HEK293 (cell line): ENCODE data around the gene SCAF11.

Experiments used
- GFI1B ChIP-seq: fragments of 450-650 bp; formaldehyde crosslinking; IDR thresholded peaks from 2 replicates; pipeline ENCODE4 v1.5.1; 2016; ENCODE audit warnings: missing biosample characterization, missing genetic modification characterization
- GLI2 ChIP-seq: fragments of 450-650 bp; formaldehyde crosslinking; IDR thresholded peaks from 2 replicates; pipeline ENCODE4; 2017; ENCODE audit warnings: missing biosample characterization, missing genetic modification characterization, low read depth, borderline replicate concordance
- GLI4 ChIP-seq: fragments of 450-650 bp; formaldehyde crosslinking; IDR thresholded peaks from 2 replicates; pipeline ENCODE4 v1.5.1; 2016; ENCODE audit warnings: missing biosample characterization, missing genetic modification characterization
- KLF17 ChIP-seq: fragments of 450-650 bp; formaldehyde crosslinking; IDR thresholded peaks from 2 replicates; pipeline ENCODE4 v1.5.1; 2016; ENCODE audit warnings: missing biosample characterization, missing genetic modification characterization
- SALL2 ChIP-seq: fragments of 450-650 bp; formaldehyde crosslinking; IDR thresholded peaks from 2 replicates; pipeline ENCODE4 v1.5.0; 2017; ENCODE audit warnings: missing biosample characterization, mild to moderate bottlenecking, missing genetic modification characterization, borderline replicate concordance
- TCF7L2 ChIP-seq: IDR thresholded peaks from 2 replicates; pipeline ENCODE4 v1.6.1; 2011; ENCODE audit warnings: low read depth, mild to moderate bottlenecking, inconsistent platforms, low read length, moderate library complexity, borderline replicate concordance
- YY1 ChIP-seq: fragments of 450-650 bp; formaldehyde crosslinking; IDR thresholded peaks from 2 replicates; pipeline ENCODE4 v1.5.1; 2018; ENCODE audit warnings: missing biosample characterization, missing genetic modification characterization
- ZBTB17 ChIP-seq: fragments of 450-650 bp; formaldehyde crosslinking; IDR thresholded peaks from 2 replicates; pipeline ENCODE4 v1.5.1; 2016; ENCODE audit warnings: missing biosample characterization, missing genetic modification characterization
- ZBTB21 ChIP-seq: fragments of 450-650 bp; formaldehyde crosslinking; IDR thresholded peaks from 2 replicates; pipeline ENCODE4 v1.5.1; 2017; ENCODE audit warnings: missing biosample characterization, missing genetic modification characterization
- ZFHX2 ChIP-seq: fragments of 450-650 bp; formaldehyde crosslinking; conservative IDR thresholded peaks from 2 replicates; pipeline ENCODE4 v1.5.1; 2016; ENCODE audit warnings: missing biosample characterization, missing genetic modification characterization
- ZFP69B ChIP-seq: fragments of 450-650 bp; formaldehyde crosslinking; IDR thresholded peaks from 2 replicates; pipeline ENCODE4 v1.5.1; 2016; ENCODE audit warnings: missing biosample characterization, missing genetic modification characterization
- ZNF121 ChIP-seq: fragments of 450-650 bp; formaldehyde crosslinking; IDR thresholded peaks from 2 replicates; pipeline ENCODE4 v1.5.1; 2016; ENCODE audit warnings: missing biosample characterization, missing genetic modification characterization
- ZNF292 ChIP-seq: fragments of 450-650 bp; formaldehyde crosslinking; IDR thresholded peaks from 2 replicates; pipeline ENCODE4 v1.5.1; 2016; ENCODE audit warnings: low read depth, missing biosample characterization, missing genetic modification characterization, borderline replicate concordance
- ZNF302 ChIP-seq: fragments of 450-650 bp; formaldehyde crosslinking; IDR thresholded peaks from 2 replicates; pipeline ENCODE4 v1.5.1; 2016; ENCODE audit warnings: missing biosample characterization, missing genetic modification characterization, low read depth
- ZNF37A ChIP-seq: fragments of 450-650 bp; IDR thresholded peaks from 2 replicates; pipeline ENCODE4 v1.5.1; 2018; ENCODE audit warnings: missing biosample characterization, missing genetic modification characterization
- ZNF48 ChIP-seq: fragments of 450-650 bp; formaldehyde crosslinking; IDR thresholded peaks from 2 replicates; pipeline ENCODE4 v1.5.1; 2016; ENCODE audit warnings: missing biosample characterization, missing genetic modification characterization
- ZNF514 ChIP-seq: fragments of 450-650 bp; formaldehyde crosslinking; IDR thresholded peaks from 2 replicates; pipeline ENCODE4 v1.5.1; 2016; ENCODE audit warnings: missing biosample characterization, missing genetic modification characterization
- ZNF549 ChIP-seq: fragments of 450-650 bp; IDR thresholded peaks from 2 replicates; pipeline ENCODE4 v1.5.1; 2018; ENCODE audit warnings: missing biosample characterization, missing genetic modification characterization, mild to moderate bottlenecking, inconsistent platforms, moderate library complexity
- ZNF571 ChIP-seq: fragments of 450-650 bp; formaldehyde crosslinking; IDR thresholded peaks from 2 replicates; pipeline ENCODE4 v1.5.0; 2017; ENCODE audit warnings: missing biosample characterization, missing genetic modification characterization
- ZNF658 ChIP-seq: fragments of 450-650 bp; formaldehyde crosslinking; IDR thresholded peaks from 2 replicates; pipeline ENCODE4; 2016; ENCODE audit warnings: missing biosample characterization, missing genetic modification characterization
- ZNF777 ChIP-seq: fragments of 450-650 bp; formaldehyde crosslinking; IDR thresholded peaks from 2 replicates; pipeline ENCODE4 v1.5.1; 2017; ENCODE audit warnings: missing biosample characterization, missing genetic modification characterization, borderline replicate concordance
- ZNF792 ChIP-seq: fragments of 450-650 bp; formaldehyde crosslinking; IDR thresholded peaks from 2 replicates; pipeline ENCODE4 v1.5.1; 2016; ENCODE audit warnings: missing biosample characterization, missing genetic modification characterization
- ZNF837 ChIP-seq: fragments of 450-650 bp; formaldehyde crosslinking; IDR thresholded peaks from 2 replicates; pipeline ENCODE4 v1.5.1; 2016; ENCODE audit warnings: missing biosample characterization, missing genetic modification characterization
- TF ChIP-seq, protein P1 (sequence below): fragments of 450-650 bp; formaldehyde crosslinking; IDR thresholded peaks from 2 replicates; pipeline ENCODE4 v1.5.0; 2017; ENCODE audit warnings: missing biosample characterization, missing genetic modification characterization, borderline replicate concordance
- TF ChIP-seq, protein P2 (sequence below): fragments of 450-650 bp; formaldehyde crosslinking; IDR thresholded peaks from 2 replicates; pipeline ENCODE4 v1.5.1; 2016; ENCODE audit warnings: missing biosample characterization, missing genetic modification characterization, low read depth
- TF ChIP-seq, protein P3 (sequence below): sonication (generic); formaldehyde crosslinking; IDR thresholded peaks from 2 replicates; pipeline ENCODE4 v1.8.1; 2022; ENCODE audit warnings: mild to moderate bottlenecking, moderate library complexity, missing genetic modification reagents
- TF ChIP-seq, protein P4 (sequence below): fragments of 450-650 bp; formaldehyde crosslinking; optimal IDR thresholded peaks from 2 replicates; pipeline ENCODE3; 2016; ENCODE audit warnings: missing biosample characterization, mild to moderate bottlenecking, missing genetic modification characterization
- TF ChIP-seq, protein P5 (sequence below): fragments of 450-650 bp; formaldehyde crosslinking; IDR thresholded peaks from 2 replicates; pipeline ENCODE4 v1.5.1; 2016; ENCODE audit warnings: missing biosample characterization, missing genetic modification characterization
- TF ChIP-seq, protein P6 (sequence below): fragments of 450-650 bp; formaldehyde crosslinking; IDR thresholded peaks from 2 replicates; pipeline ENCODE4 v1.5.1; 2016; ENCODE audit warnings: missing biosample characterization, missing genetic modification characterization, low read depth

Gene SCAF11

GRCh38 chr12:45989721-45990467 lies 480 bp downstream of the SCAF11 start (continued):
- no peak for TF ChIP-seq ZNF302 (tag by site-specific recombination)
- no peak for TF ChIP-seq ZNF48
- TF ChIP-seq ZNF549 (tag by site-specific recombination): no peak
- no peak for TF ChIP-seq TCF7L2
- peak; percentile 62 for TF ChIP-seq GLI4
- no peak for TF ChIP-seq ZNF658
- TF ChIP-seq ZNF571: no peak
- no peak for TF ChIP-seq ZNF121 (tag by site-specific recombination)
- TF ChIP-seq ZFHX2: no peak
- TF ChIP-seq, protein P1, sequence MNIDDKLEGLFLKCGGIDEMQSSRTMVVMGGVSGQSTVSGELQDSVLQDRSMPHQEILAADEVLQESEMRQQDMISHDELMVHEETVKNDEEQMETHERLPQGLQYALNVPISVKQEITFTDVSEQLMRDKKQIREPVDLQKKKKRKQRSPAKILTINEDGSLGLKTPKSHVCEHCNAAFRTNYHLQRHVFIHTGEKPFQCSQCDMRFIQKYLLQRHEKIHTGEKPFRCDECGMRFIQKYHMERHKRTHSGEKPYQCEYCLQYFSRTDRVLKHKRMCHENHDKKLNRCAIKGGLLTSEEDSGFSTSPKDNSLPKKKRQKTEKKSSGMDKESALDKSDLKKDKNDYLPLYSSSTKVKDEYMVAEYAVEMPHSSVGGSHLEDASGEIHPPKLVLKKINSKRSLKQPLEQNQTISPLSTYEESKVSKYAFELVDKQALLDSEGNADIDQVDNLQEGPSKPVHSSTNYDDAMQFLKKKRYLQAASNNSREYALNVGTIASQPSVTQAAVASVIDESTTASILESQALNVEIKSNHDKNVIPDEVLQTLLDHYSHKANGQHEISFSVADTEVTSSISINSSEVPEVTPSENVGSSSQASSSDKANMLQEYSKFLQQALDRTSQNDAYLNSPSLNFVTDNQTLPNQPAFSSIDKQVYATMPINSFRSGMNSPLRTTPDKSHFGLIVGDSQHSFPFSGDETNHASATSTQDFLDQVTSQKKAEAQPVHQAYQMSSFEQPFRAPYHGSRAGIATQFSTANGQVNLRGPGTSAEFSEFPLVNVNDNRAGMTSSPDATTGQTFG (tag by site-specific recombination): no peak
- no peak for TF ChIP-seq KLF17 (tag by site-specific recombination)
- TF ChIP-seq ZNF37A (tag by site-specific recombination): no peak
- 0 out of 2 replicates have a peak, but pooled peaks have one; percentile 12 for TF ChIP-seq ZNF837 (tag by site-specific recombination)
- no peak for TF ChIP-seq ZNF514 (tag by site-specific recombination)
- no peak for TF ChIP-seq GFI1B (tag by site-specific recombination)
- TF ChIP-seq ZBTB21 (tag by site-specific recombination): no peak
- no peak for TF ChIP-seq ZNF777 (tag by site-specific recombination)
- TF ChIP-seq YY1: no peak; the same call in 1 of the 2 replicates
- TF ChIP-seq, protein P2, sequence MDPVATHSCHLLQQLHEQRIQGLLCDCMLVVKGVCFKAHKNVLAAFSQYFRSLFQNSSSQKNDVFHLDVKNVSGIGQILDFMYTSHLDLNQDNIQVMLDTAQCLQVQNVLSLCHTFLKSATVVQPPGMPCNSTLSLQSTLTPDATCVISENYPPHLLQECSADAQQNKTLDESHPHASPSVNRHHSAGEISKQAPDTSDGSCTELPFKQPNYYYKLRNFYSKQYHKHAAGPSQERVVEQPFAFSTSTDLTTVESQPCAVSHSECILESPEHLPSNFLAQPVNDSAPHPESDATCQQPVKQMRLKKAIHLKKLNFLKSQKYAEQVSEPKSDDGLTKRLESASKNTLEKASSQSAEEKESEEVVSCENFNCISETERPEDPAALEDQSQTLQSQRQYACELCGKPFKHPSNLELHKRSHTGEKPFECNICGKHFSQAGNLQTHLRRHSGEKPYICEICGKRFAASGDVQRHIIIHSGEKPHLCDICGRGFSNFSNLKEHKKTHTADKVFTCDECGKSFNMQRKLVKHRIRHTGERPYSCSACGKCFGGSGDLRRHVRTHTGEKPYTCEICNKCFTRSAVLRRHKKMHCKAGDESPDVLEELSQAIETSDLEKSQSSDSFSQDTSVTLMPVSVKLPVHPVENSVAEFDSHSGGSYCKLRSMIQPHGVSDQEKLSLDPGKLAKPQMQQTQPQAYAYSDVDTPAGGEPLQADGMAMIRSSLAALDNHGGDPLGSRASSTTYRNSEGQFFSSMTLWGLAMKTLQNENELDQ (tag by site-specific recombination): no peak
- no peak for TF ChIP-seq ZNF292
- TF ChIP-seq GLI2 (tag by site-specific recombination): no peak
- 0 out of 2 replicates have a peak, but pooled peaks have one; percentile 7 for TF ChIP-seq ZFP69B (tag by site-specific recombination)
- TF ChIP-seq SALL2 (tag by site-specific recombination): no peak
- TF ChIP-seq, protein P3, sequence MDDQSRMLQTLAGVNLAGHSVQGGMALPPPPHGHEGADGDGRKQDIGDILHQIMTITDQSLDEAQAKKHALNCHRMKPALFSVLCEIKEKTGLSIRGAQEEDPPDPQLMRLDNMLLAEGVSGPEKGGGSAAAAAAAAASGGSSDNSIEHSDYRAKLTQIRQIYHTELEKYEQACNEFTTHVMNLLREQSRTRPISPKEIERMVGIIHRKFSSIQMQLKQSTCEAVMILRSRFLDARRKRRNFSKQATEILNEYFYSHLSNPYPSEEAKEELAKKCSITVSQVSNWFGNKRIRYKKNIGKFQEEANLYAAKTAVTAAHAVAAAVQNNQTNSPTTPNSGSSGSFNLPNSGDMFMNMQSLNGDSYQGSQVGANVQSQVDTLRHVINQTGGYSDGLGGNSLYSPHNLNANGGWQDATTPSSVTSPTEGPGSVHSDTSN (CRISPR knock-in tag): 0 out of 2 replicates have a peak, but pooled peaks have one; percentile 59
- TF ChIP-seq, protein P4, sequence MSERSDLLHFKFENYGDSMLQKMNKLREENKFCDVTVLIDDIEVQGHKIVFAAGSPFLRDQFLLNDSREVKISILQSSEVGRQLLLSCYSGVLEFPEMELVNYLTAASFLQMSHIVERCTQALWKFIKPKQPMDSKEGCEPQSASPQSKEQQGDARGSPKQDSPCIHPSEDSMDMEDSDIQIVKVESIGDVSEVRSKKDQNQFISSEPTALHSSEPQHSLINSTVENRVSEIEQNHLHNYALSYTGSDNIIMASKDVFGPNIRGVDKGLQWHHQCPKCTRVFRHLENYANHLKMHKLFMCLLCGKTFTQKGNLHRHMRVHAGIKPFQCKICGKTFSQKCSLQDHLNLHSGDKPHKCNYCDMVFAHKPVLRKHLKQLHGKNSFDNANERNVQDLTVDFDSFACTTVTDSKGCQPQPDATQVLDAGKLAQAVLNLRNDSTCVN (tag by site-specific recombination): peak; percentile 74
- no peak for TF ChIP-seq ZBTB17
- TF ChIP-seq, protein P5, sequence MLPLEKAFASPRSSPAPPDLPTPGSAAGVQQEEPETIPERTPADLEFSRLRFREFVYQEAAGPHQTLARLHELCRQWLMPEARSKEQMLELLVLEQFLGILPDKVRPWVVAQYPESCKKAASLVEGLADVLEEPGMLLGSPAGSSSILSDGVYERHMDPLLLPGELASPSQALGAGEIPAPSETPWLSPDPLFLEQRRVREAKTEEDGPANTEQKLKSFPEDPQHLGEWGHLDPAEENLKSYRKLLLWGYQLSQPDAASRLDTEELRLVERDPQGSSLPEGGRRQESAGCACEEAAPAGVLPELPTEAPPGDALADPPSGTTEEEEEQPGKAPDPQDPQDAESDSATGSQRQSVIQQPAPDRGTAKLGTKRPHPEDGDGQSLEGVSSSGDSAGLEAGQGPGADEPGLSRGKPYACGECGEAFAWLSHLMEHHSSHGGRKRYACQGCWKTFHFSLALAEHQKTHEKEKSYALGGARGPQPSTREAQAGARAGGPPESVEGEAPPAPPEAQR (tag by site-specific recombination): no peak
- TF ChIP-seq, protein P6, sequence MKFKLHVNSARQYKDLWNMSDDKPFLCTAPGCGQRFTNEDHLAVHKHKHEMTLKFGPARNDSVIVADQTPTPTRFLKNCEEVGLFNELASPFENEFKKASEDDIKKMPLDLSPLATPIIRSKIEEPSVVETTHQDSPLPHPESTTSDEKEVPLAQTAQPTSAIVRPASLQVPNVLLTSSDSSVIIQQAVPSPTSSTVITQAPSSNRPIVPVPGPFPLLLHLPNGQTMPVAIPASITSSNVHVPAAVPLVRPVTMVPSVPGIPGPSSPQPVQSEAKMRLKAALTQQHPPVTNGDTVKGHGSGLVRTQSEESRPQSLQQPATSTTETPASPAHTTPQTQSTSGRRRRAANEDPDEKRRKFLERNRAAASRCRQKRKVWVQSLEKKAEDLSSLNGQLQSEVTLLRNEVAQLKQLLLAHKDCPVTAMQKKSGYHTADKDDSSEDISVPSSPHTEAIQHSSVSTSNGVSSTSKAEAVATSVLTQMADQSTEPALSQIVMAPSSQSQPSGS (tag by site-specific recombination): no peak
- TF ChIP-seq ZNF792 (tag by site-specific recombination): no peak
